Mucosa of stomach (tissue), 1 donor: ENCODE results near the gene OTOG.

ENCODE experiments used
- H3K27me3 ChIP-seq: one replicate; pipeline ENCODE4 v1.7.0; 2013; ENCODE audit warnings: mild to moderate bottlenecking, low read length; ENCODE audit not compliant: control insufficient read depth, insufficient read depth
- H3K36me3 ChIP-seq: one replicate; pipeline ENCODE4 v1.7.0; 2013; ENCODE audit warnings: low read length; ENCODE audit not compliant: control insufficient read depth, insufficient read depth
- H3K4me1 ChIP-seq: one replicate; pipeline ENCODE4 v1.7.0; 2013; ENCODE audit warnings: mild to moderate bottlenecking, low read length; ENCODE audit not compliant: control insufficient read depth, insufficient read depth
- H3K4me3 ChIP-seq: one replicate; pipeline ENCODE4 v1.7.0; 2013; ENCODE audit warnings: low read length
- H3K9ac ChIP-seq: one replicate; pipeline ENCODE4 v1.7.0; 2013; ENCODE audit warnings: mild to moderate bottlenecking, low read length, moderate library complexity
- H3K9me3 ChIP-seq: one replicate; pipeline ENCODE4 v1.7.0; 2013; ENCODE audit warnings: mild to moderate bottlenecking, low read length, moderate library complexity; ENCODE audit not compliant: control insufficient read depth
- donor health status: Pancreatic carcinoma.

OTOG gene

DNA sequence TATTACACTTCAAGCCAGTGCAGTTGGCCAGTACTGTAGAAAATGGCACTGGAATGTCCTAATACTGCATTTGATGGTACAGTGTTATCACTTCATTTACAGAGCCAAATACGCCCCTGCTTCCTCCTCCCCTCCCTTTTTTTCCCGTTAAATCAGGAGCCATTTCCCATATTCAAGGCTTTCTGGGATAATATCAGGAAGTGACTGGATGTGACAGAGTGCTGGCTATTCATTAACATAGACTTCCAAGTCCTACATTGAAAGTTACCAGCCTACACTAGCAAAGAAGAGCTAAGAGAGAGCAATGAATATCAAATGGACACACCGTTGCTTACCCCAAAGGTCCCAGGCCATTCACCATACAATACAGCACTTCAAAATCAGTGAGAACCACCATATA, 38.3 kb upstream of the OTOG start:
- H3K9ac ChIP-seq: no peak overlapping the region
- H3K27me3 ChIP-seq: no peaks in the 10 kb centered on the region
- H3K9me3 ChIP-seq: no peaks in the 10 kb centered on the region
- H3K36me3 ChIP-seq: no peaks in the 10 kb centered on the region
- no peak overlapping the region for H3K4me3 ChIP-seq
- H3K4me1 ChIP-seq: no peaks in the 10 kb centered on the region

DNA sequence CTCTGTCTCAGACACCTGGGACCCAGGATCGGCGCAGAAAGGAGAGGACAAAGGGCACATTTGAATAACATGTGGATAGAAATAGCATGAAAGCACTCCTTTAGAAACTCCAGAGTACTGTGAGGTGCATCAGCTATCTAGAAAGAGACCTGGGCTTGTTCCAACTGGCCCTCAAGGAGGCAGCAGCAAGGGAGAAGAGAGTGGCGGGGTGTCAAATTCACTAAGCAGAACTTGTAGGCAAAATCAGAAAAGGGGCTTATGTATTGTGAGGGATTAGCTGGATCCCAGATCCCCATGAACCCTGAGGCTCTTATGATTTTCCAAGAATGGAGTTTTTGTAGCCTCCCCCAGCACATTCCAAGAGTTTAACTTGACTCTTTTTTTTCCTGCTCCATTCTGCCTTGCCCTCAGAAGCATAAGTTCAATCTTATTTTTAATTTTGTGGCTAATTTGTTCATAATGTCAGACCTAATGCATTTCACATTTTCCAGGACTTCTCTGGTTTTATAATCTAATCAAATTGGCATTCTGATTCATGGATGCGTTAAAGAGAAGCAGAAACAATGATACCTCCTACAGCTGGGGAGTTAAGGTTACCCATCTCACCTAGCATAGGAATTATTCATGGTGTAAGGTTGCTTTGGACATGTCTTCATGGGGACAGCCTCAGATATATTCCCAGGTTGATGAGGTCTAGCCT, 36.4 kb upstream of the OTOG start:
- no peaks in the 10 kb centered on the region for H3K36me3 ChIP-seq
- no peaks in the 10 kb centered on the region for H3K4me1 ChIP-seq

DNA sequence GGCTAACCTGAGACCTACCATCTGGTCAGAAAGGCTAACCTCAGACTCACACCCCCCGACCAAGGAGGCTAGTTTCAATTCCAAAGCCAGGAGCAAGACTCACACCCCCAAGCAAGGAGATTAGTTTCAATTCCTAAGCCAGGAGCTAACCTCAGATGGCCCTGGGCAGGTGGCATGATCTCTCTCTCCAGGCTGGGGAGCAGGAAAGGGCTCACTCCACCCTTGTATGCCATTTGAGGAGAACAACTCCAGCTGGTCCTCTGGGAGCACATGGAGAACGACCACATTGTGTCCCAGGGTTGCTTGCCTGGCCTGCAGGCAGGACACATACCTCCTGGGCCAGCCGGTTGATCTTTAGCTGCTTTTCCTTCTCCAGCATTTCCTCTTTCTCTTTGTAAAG, 35.5 kb upstream of the OTOG start:
- H3K4me3 ChIP-seq: no peak overlapping the region
- no peaks in the 10 kb centered on the region for H3K27me3 ChIP-seq
- H3K9me3 ChIP-seq: no peaks in the 10 kb centered on the region
- H3K36me3 ChIP-seq: peaks cover 1% of the 10 kb centered on the region
- no peaks in the 10 kb centered on the region for H3K4me1 ChIP-seq
- no peak overlapping the region for H3K9ac ChIP-seq

More for the DNA sequence above, 36.4 kb upstream of the OTOG start:
- Histone ChIP-seq H3K9ac (no peak overlapping the region), H3K4me3 (no peak overlapping the region), H3K9me3 (no peaks in the 10 kb centered on the region), H3K27me3 (no peaks in the 10 kb centered on the region)

DNA sequence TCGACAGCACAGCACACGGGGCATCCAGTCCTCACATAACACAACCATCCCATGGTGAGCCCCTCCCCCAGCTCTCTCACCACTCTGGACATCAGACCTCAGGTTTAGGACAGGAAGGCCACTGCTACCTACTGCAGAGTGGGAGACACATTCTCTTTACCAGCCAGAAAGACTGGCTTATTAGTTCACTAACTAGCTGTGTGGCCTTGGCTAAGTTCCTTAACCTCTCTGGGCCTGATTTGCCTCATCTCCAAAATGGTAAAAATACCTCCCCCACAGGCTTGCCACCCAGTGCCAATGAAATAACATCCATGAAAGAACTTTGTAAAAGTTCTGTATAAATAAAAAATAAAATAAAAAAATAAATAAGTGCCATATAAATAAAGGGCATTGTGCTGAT, 35.0 kb upstream of the OTOG start:
- H3K4me3 ChIP-seq: no peak overlapping the region
- no peaks in the 10 kb centered on the region for H3K4me1 ChIP-seq
- no peaks in the 10 kb centered on the region for H3K27me3 ChIP-seq
- H3K36me3 ChIP-seq: peaks cover 7% of the 10 kb centered on the region
- no peak overlapping the region for H3K9ac ChIP-seq
- H3K9me3 ChIP-seq: no peaks in the 10 kb centered on the region

DNA sequence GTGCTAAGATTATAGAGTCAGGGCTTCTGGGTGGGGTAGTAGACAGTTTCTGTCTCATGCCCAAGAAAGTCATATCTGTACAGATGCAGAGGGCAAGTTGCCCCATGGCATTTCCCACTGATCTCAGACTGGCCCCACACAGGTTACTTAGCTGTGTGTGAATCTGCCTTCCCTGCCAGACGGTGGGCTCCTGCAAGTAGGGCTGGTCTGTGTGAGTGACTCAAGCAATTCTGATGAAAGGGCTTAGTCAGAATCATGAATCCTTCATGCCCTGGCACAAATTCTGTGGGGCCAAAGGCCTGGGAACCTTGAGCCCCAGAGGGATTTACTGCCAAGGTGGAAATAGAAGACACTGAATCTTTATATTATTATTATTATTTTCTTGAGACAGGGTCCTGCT, 33.2 kb upstream of the OTOG start:
- peaks cover 13% of the 10 kb centered on the region for H3K36me3 ChIP-seq
- no peak overlapping the region for H3K9ac ChIP-seq

DNA sequence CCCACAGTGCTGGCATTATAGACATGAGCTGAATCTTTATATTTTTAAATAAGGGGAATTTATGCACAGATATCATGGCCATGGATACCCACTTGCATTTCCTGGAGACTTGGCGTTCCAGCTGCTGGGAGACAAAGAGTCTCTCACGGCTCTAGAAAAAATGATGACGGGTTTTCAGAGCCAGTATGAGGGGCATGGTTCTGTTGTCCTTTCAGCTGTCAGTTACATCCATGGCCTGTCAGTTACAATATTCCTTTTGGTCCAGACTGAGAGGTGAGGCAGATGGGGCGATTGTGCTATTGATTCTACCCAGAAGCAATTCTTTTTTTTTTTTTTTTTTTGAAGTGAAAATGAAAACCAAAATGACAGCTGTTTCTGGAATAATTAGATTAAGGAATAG, 32.6 kb upstream of the OTOG start:
- Histone ChIP-seq H3K36me3 (peaks cover 13% of the 10 kb centered on the region), H3K9ac (no peak overlapping the region), H3K9me3 (no peaks in the 10 kb centered on the region), H3K4me1 (no peaks in the 10 kb centered on the region), H3K27me3 (no peaks in the 10 kb centered on the region), H3K4me3 (no peak overlapping the region)

More for the DNA sequence above, 33.2 kb upstream of the OTOG start:
- no peaks in the 10 kb centered on the region for H3K4me1 ChIP-seq
- no peak overlapping the region for H3K4me3 ChIP-seq
- H3K9me3 ChIP-seq: no peaks in the 10 kb centered on the region
- no peaks in the 10 kb centered on the region for H3K27me3 ChIP-seq

DNA sequence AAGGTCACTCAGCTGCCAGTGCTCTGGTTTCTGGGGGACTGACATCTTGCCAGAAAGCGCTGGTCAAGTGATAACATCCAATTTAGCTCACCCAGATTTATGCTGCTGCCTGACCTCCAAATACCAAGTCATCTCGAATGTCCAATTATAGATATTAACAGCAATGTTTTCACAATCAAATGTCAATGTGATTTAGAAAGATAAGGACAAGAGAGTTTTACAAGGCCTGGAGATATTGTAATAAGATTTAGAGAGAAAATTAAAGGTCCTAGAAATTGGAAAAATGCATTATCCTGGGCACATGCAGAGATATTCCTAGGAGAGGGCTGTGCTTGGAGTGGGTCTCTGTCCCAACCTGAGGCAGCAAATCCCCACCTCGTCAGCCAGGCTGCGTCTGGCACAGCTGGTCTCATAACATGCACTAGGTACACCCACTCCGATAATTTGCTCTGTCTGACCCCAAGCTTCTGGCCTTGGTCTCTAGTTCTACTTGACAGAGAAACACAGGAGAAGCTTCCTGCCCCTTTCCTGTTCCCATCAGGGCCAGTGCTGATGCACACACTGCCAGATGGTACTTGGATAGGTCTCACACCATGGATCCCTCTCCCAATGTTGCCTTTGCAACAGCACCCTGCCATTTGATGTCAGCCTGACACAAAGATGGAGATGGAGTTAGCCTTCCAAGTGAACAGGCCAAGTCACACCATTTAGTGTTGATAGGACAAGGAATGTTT, 31.4 kb upstream of the OTOG start:
- H3K4me3 ChIP-seq: no peak overlapping the region
- no peak overlapping the region for H3K9ac ChIP-seq
- peaks cover 13% of the 10 kb centered on the region for H3K36me3 ChIP-seq
- H3K27me3 ChIP-seq: no peaks in the 10 kb centered on the region
- no peaks in the 10 kb centered on the region for H3K9me3 ChIP-seq
- no peaks in the 10 kb centered on the region for H3K4me1 ChIP-seq

DNA sequence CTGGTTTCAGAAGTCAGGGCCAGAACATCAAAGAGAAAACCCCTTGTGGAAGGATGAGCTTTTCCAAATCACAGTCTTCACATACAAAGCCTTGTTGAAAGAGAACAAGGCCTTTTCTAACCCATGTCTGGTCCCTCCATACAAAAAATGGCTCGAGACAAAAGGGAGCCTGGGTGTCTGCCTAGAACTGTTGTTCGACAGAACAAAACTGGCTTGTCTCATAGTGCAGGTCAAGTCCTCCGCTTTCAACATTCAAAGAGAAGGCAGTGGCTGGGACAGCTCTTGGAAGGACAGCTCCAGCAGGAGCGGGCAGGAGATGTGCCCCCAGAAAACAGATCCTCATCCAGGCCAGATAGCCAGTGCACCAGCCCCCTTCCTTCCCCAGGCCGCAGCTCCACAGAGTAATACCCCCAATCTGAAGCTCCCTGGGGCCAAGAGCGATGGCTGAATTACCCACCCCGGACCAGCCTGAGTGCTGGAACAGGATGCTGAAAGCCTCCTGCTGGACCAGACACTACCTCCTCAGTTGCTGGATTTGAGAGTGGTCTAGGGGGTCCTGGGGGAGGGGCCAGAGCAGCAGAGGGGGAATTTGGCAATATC, 30.4 kb upstream of the OTOG start:
- no peak overlapping the region for H3K4me3 ChIP-seq
- H3K4me1 ChIP-seq: no peaks in the 10 kb centered on the region
- peaks cover 13% of the 10 kb centered on the region for H3K36me3 ChIP-seq
- H3K9me3 ChIP-seq: no peaks in the 10 kb centered on the region
- no peak overlapping the region for H3K9ac ChIP-seq
- H3K27me3 ChIP-seq: no peaks in the 10 kb centered on the region

DNA sequence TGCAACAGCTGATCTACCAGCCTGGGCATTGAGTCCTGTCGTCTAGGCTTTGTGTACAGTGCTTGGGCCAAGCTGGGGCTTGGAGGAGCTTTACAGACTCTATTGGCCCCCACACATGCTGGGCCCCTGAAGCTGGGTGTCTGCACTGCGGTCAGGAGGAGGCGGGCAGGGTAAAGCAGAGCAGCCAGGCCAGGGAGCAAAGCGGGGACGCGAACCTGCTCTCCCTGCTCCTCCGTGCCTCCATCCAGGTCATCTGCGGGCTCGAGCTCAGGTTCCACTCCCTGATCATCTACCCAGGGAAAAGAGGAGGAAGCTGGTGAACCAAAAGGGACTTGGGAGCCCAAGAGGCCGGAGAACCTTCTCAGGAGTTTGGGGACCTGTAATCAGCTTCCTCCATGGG, 29.9 kb upstream of the OTOG start:
- Histone ChIP-seq H3K27me3 (no peaks in the 10 kb centered on the region), H3K4me3 (no peak overlapping the region), H3K4me1 (no peaks in the 10 kb centered on the region), H3K36me3 (peaks cover 13% of the 10 kb centered on the region), H3K9me3 (no peaks in the 10 kb centered on the region), H3K9ac (no peak overlapping the region)

DNA sequence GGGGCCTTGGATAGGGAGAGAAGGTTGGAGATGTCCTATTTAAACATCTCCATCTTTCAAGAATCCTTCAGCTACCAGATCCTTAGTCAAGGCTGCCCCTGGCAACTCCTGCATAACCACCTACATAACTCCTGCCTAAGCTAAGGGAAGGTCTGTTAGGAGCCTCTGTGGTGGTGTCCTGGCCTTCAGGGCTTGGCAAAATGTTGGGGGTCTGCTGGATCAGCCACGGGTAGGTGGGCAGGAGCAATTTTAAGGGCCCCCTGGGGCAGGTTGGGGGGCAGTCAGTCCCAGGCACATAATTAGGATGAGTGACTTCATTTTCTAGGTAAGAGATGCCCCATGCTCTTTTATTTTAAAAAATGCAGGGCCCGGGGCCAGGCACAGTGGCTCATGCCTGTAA, 28.7 kb upstream of the OTOG start:
- no peaks in the 10 kb centered on the region for H3K4me1 ChIP-seq
- no peaks in the 10 kb centered on the region for H3K27me3 ChIP-seq
- no peaks in the 10 kb centered on the region for H3K9me3 ChIP-seq
- peaks cover 18% of the 10 kb centered on the region for H3K36me3 ChIP-seq
- no peak overlapping the region for H3K9ac ChIP-seq
- no peak overlapping the region for H3K4me3 ChIP-seq

DNA sequence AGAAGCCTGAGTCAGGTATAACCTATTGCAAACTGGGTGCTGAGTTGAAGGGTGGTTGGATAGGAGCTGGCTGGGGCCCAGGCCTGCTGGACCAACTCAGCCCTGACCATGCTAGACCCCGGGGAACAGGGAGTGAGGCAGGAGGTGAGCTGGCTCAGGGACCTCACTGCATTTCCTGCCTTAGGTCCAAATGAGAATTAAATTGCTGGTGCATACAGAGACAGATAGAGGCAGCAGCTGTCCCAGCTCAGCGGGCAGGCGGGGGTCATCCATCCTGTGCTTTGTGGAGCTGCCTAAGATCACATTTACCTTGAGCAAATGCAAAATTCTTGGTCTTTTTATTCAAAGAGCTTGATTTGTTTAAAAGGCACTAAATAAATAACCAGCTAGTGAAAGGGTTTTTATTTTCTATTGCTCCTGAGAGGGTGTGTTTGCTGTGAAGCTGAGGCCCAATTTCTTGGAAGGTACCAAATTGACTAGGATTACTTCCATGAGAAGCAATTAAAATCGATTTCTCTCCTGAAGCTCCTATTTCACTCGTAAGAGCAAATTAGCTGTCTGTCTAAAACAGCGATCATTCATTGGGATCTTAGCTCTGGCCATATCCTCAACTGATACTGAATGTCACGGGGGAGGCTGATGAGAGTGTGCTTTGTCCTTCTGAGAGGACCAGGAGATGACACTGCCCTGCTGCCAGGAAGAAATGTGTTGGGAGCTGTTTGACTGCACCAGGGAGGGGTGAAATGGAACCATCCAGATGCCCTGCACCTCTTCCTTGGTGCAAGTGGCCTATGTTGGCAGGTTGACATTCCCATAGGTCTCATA, 27.8 kb upstream of the OTOG start:
- H3K36me3 ChIP-seq: peaks cover 18% of the 10 kb centered on the region
- no peak overlapping the region for H3K9ac ChIP-seq
- H3K4me3 ChIP-seq: no peak overlapping the region
- H3K9me3 ChIP-seq: no peaks in the 10 kb centered on the region
- H3K4me1 ChIP-seq: no peaks in the 10 kb centered on the region
- H3K27me3 ChIP-seq: no peaks in the 10 kb centered on the region
